ENCODE measurements around the gene RAB7B. TPM values are rescaled to one million over a fixed set of nuclear protein-coding genes. Genes with fewer than 3 reads are reported as not detected.
"Not testable (repeated sequence)": the region's sequence is repeated elsewhere in the genome, so short reads cannot be mapped to it uniquely, and the experiment has no call there.

The RAB7B gene, protein sequence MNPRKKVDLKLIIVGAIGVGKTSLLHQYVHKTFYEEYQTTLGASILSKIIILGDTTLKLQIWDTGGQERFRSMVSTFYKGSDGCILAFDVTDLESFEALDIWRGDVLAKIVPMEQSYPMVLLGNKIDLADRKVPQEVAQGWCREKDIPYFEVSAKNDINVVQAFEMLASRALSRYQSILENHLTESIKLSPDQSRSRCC
- total RNA-seq (2014; rRNA removed; shearing (Covaris generic)) (not detected in 2 replicates), total RNA-seq (2022) (not detected in 2 replicates), Bru-seq, nascent RNA (percentile 5 among the genes with signal in this experiment), BruChase-seq, experiment 1, labeled RNA remaining after a 6-hour chase (not detected), BruChase-seq, experiment 2, labeled RNA remaining after a 2-hour chase (not detected)
- long read RNA-seq: 0 reads

GRCh38 chr1:206002871-206003801, at the start of gene RAB7B:
Gene RAB7B (minus strand): TSS chr1:206003395. CDS start chr1:205994135, 9,260 bp downstream.
- DNase-seq (ENCODE audit: low spot score): no peak
- Histone ChIP-seq H3K79me2 (ENCODE audit: insufficient read depth, low read depth, low read length) (no peaks in the 10 kb centered on the region), H3K36me3 (ENCODE audit: insufficient read depth, low read length) (no peaks in the 10 kb centered on the region), H3K4me2 (ENCODE audit: low read length) (no peak within 1 kb of the TSS), H3K4me1 (ENCODE audit: insufficient read depth, low read length, poor library complexity, severe bottlenecking) (no peaks in the 10 kb centered on the region), H3K27ac (ENCODE audit: low read depth, low read length, poor library complexity, severe bottlenecking) (no peak within 1 kb of the TSS), H3K9me3 (ENCODE audit: low read length) (no peaks in the 10 kb centered on the region), H2AFZ (ENCODE audit: low read length) (no peak within 1 kb of the TSS), H3K4me3 (ENCODE audit: low read depth, low read length, poor library complexity, severe bottlenecking) (no peak within 1 kb of the TSS), H4K20me1 (ENCODE audit: insufficient read depth, low read length) (no peaks in the 10 kb centered on the region), H3K9me2 (ENCODE audit: insufficient read depth, low read length) (no peaks in the 10 kb centered on the region)
- intact Hi-C loops (cut with micrococcal nuclease; ENCODE audit: unreplicated experiment): no loop called here
- no peak for TF ChIP-seq EZH2phosphoT487 (IDR thresholded peaks at IDR 0.05; ENCODE audit: borderline replicate concordance, low read depth, low read length)
- no peak for TF ChIP-seq CTCF (conservative IDR thresholded peaks at IDR 0.05; ENCODE audit: low read length)
- BruUV-seq (replicated peaks): no TSS peak
- ChIA-PET CTCF (ENCODE audit: unreplicated experiment) (interaction anchor here (0.7 kb wide), 1 partner anchor 27 kb away, joined by 3 read pairs; no protein-coding TSS in a partner anchor), POLR2A (interaction anchor here (0.7 kb wide), 1 partner anchor 584 kb away, joined by 3 read pairs; no protein-coding TSS in a partner anchor)

DNA sequence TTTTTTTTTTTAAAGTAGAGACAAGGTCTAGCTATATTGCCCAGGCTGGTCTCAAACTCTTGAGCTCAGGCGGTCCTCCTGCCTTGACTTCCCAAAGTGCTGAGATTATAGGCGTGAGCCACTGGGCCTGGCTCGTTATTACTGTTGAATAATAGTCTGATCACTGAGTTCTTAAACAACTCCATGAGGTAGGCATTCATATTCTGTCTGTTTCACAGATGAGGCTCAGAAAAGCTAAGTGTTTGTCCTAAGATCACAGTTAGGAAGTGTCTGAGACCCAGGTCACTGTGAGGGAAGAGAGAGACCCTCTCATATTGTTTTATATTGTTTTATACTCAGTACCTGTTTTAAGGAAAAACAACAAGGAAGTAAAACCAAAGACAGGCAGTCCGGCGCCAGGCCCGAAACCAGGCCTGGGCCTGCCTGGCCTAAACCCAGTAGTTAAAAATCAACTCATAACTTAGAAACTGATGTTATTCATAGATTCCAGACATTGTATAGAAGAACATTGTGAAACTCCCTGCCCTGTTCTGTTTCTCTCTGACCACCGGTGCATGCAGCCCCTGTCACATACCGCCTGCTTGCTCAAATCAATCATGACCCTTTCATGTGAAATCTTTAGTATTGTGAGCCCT, 49.2 kb upstream of the RAB7B start:
- H3K9me3 ChIP-seq (ENCODE audit: low read length); H4K20me1 ChIP-seq (ENCODE audit: insufficient read depth, low read length); CTCF ChIA-PET (ENCODE audit: unreplicated experiment); BruUV-seq (replicated peaks); H3K9me2 ChIP-seq (ENCODE audit: insufficient read depth, low read length): not testable (repeated sequence)
- peak; percentile 38 for DNase-seq (ENCODE audit: low spot score)
- H3K4me2 ChIP-seq (ENCODE audit: low read length): peak overlapping the region; percentile 85
- H3K4me3 ChIP-seq (ENCODE audit: low read depth, low read length, poor library complexity, severe bottlenecking): peak overlapping the region; percentile 75
- H3K4me1 ChIP-seq (ENCODE audit: insufficient read depth, low read length, poor library complexity, severe bottlenecking): peaks cover 73% of the 10 kb centered on the region
- intact Hi-C loops (cut with micrococcal nuclease; ENCODE audit: unreplicated experiment): loop anchor here (5.0 to 10.0 kb wide), 6 partner anchors 385 to 1530 kb away; partner anchors contain the start of genes FCMR, IKBKE and MAPKAPK2
- peaks cover 30% of the 10 kb centered on the region for H3K36me3 ChIP-seq (ENCODE audit: insufficient read depth, low read length)
- H3K79me2 ChIP-seq (ENCODE audit: insufficient read depth, low read depth, low read length): peaks cover 46% of the 10 kb centered on the region
- H2AFZ ChIP-seq (ENCODE audit: low read length): peak overlapping the region; percentile 27; the same call in 1 of the 2 replicates
- peak overlapping the region; percentile 98 for H3K27ac ChIP-seq (ENCODE audit: low read depth, low read length, poor library complexity, severe bottlenecking)
- POLR2A ChIA-PET: interaction anchor here (1.3 to 1.5 kb wide), 2 partner anchors 15 to 21 kb away, joined by 5 read pairs; no protein-coding TSS in a partner anchor
